Neutrophil (primary cell): ENCODE data around the gene CCDC91.

ENCODE experiments used
- H3K27ac ChIP-seq: fragments of 200-600 bp; sonication (generic); 2 replicates; pipeline ENCODE4 v1.5.1; 2016; ENCODE audit warnings: mild to moderate bottlenecking, moderate library complexity
- H3K27me3 ChIP-seq: fragments of 200-600 bp; sonication (generic); 2 replicates; pipeline ENCODE4 v1.6.0; 2016; ENCODE audit warnings: mild to moderate bottlenecking
- H3K36me3 ChIP-seq: fragments of 200-600 bp; sonication (generic); 2 replicates; pipeline ENCODE4 v1.5.1; 2017
- H3K4me1 ChIP-seq, 2 experiments: fragments of 200-600 bp in 1 of 2; sonication (generic) in 1 of 2; 1 replicate in 1 of 2; 2 replicates in 1 of 2; pipeline versions ENCODE4 v1.5.1 to v1.6.1; 2013 to 2016; ENCODE audit warnings: low read depth in 1 of 2, low read length in 1 of 2, mild to moderate bottlenecking in 1 of 2, moderate library complexity in 1 of 2; ENCODE audit not compliant: control insufficient read depth in 1 of 2, insufficient read depth in 1 of 2
- H3K4me3 ChIP-seq, 2 experiments: fragments of 200-600 bp in 1 of 2; sonication (generic) in 1 of 2; 1 replicate in 1 of 2; 2 replicates in 1 of 2; pipeline ENCODE4 v1.5.1; 2013 to 2016; ENCODE audit warnings: low read depth in 1 of 2, low read length in 1 of 2, mild to moderate bottlenecking in 1 of 2, moderate library complexity in 1 of 2
- H3K9me3 ChIP-seq: fragments of 200-600 bp; sonication (generic); 2 replicates; pipeline ENCODE4 v1.5.1; 2016
- CTCF ChIP-seq: fragments of 200-600 bp; sonication (generic); IDR thresholded peaks from 2 replicates; pipeline ENCODE4 v1.5.1; 2016; ENCODE audit warnings: antibody characterized with exemption

The CCDC91 gene

DNA sequence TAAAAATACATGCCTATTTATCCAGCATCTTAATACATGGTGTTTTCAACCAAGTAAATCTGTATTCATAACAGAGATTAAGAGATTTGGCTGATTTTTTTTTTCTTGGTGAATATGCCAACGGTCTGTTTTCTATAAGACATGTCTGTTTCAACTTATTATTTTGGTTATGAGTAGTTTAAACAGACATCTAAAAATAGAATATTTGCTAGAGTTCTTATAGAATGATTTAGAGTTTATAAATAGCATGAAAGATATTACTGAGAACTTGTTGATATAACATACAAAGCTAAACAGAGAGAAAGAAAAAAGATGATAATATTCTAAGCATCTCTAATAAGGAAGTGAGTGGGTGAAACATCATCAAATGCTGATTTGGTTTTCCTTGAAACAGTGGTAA lies 199.9 kb downstream of the CCDC91 start:
- H3K4me3 ChIP-seq = no peak overlapping the region
- no peaks in the 10 kb centered on the region for H3K36me3 ChIP-seq
- H3K4me1 ChIP-seq = no peaks in the 10 kb centered on the region
- no peaks in the 10 kb centered on the region for H3K27me3 ChIP-seq
- H3K9me3 ChIP-seq = no peaks in the 10 kb centered on the region
- H3K27ac ChIP-seq = no peak overlapping the region
- TF ChIP-seq CTCF = no peak

DNA sequence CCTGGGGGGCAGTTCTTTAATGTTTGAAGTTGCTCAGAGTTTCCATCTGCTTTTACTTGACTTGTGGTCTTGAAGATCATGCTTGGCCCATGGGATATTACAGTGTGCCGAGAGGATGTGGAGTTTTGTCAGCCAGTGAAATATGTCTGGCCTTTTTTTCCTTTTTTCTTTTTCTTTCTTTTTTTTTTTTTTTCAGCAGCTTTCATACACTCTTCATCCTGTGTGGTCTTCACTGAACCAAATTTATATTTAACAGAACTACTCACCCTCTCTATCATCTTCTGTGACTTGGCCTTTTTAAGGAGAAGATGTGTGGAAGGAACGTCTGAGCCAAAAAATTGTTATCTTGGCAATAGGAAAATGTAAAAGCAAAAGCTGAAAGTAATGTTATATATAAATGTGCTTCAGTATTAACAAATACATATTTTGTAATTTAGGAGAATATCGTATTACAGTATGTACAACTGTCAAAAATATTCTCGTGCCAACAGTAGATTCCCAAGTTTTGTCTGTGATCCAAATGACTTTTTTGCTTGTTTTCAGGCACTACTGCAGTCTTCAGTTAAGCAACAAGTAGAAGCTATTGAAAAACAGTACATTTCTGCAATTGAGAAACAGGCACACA lies 200.6 kb downstream of the CCDC91 start:
- H3K36me3 ChIP-seq = peaks cover 2% of the 10 kb centered on the region
- H3K27ac ChIP-seq = no peak overlapping the region
- H3K4me3 ChIP-seq = no peak overlapping the region
- no peaks in the 10 kb centered on the region for H3K27me3 ChIP-seq
- no peaks in the 10 kb centered on the region for H3K4me1 ChIP-seq
- H3K9me3 ChIP-seq = no peaks in the 10 kb centered on the region
- TF ChIP-seq CTCF = no peak

GRCh38 chr12:28409892-28410291 lies 219.6 kb downstream of the CCDC91 start:
- Histone ChIP-seq H3K27ac (no peak overlapping the region), H3K4me1 (no peaks in the 10 kb centered on the region), H3K36me3 (no peaks in the 10 kb centered on the region), H3K4me3 (no peak overlapping the region), H3K9me3 (no peaks in the 10 kb centered on the region), H3K27me3 (no peaks in the 10 kb centered on the region)
- TF ChIP-seq CTCF = no peak

GRCh38 chr12:28413460-28414109 lies 223.3 kb downstream of the CCDC91 start:
- Histone ChIP-seq H3K9me3 (no peaks in the 10 kb centered on the region), H3K4me3 (no peak overlapping the region), H3K27ac (no peak overlapping the region), H3K27me3 (no peaks in the 10 kb centered on the region), H3K36me3 (no peaks in the 10 kb centered on the region), H3K4me1 (no peaks in the 10 kb centered on the region)
- TF ChIP-seq CTCF = no peak

DNA sequence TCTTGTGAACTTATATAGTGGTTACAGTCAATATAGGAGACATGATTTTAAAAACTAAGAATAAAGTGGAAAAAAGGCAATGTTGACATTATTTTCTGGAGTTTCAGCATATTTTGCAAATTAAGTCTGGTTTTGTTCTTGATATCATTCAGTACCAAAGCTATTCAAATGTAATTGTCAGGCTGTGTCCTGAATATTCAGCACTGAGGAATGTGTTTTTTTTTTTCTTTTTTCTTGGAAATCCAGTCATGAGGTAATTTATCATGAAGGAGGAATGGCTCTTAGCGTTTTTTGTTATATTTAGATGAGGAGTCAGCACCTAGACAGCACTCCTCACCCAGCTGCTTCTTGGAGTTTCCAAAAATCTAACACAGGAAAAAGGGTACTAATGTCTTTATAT lies 225.5 kb downstream of the CCDC91 start:
- no peak overlapping the region for H3K4me3 ChIP-seq
- no peaks in the 10 kb centered on the region for H3K27me3 ChIP-seq
- H3K9me3 ChIP-seq = no peaks in the 10 kb centered on the region
- H3K27ac ChIP-seq = no peak overlapping the region
- H3K36me3 ChIP-seq = no peaks in the 10 kb centered on the region
- no peak for TF ChIP-seq CTCF
- H3K4me1 ChIP-seq = no peaks in the 10 kb centered on the region
